Stimulated activated CD8-positive, alpha-beta memory T cell treated with anti-CD3 and anti-CD28 coated beads, Interleukin-2, amount 100 ng/mL, for 48 hours (primary cell): ENCODE data around the gene MYEOV.

Experiments used
- DNase-seq, 2 donors: peaks; one replicate each; pipeline ENCODE4 v3.0.0-alpha.2; 2020; ENCODE audit warnings: low read depth in 2 of 2

Gene MYEOV

GRCh38 chr11:69265911-69266510, 27.9 kb upstream of the MYEOV start:
- DNase-seq: no peak

- no peak for DNase-seq
These were observed 26.6 kb upstream of the MYEOV start for GRCh38 chr11:69267395-69267805.

GRCh38 chr11:69268911-69269310, 25.0 kb upstream of the MYEOV start:
- no peak for DNase-seq

DNA sequence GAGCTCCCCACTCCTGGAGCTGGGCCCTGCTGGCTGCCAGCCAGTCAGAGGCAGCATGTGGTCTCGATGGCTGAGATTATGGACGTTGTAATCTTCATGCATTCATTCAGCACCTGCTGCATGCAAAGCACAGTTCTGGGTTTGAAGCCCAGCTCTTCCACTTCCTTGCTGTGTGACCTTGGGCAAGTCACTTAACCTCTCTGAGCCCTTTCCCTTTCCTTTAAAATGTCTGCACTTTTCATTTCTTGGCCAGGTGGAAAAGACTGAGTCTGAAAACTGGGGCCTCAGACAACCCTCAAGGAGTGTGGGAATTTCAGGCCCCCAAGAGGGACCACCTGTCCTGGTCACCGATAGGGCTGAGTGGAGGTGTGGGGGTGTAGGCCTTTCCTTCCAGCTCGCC, 24.6 kb upstream of the MYEOV start:
- DNase-seq: no peak

- no peak for DNase-seq
These were observed 23.8 kb upstream of the MYEOV start for GRCh38 chr11:69269926-69270697.

GRCh38 chr11:69270941-69271340, 23.0 kb upstream of the MYEOV start:
- no peak for DNase-seq

- no peak for DNase-seq
These were observed 21.9 kb upstream of the MYEOV start for GRCh38 chr11:69272055-69272454.

GRCh38 chr11:69272831-69273485, 21.0 kb upstream of the MYEOV start:
- no peak for DNase-seq

- no peak for DNase-seq
These were observed 20.4 kb upstream of the MYEOV start for GRCh38 chr11:69273571-69273970.

- no peak for DNase-seq
These were observed 19.4 kb upstream of the MYEOV start for GRCh38 chr11:69274531-69275016.

- no peak for DNase-seq
These were observed 18.8 kb upstream of the MYEOV start for GRCh38 chr11:69275178-69275577.

GRCh38 chr11:69276165-69276564, 17.8 kb upstream of the MYEOV start:
- no peak for DNase-seq

DNA sequence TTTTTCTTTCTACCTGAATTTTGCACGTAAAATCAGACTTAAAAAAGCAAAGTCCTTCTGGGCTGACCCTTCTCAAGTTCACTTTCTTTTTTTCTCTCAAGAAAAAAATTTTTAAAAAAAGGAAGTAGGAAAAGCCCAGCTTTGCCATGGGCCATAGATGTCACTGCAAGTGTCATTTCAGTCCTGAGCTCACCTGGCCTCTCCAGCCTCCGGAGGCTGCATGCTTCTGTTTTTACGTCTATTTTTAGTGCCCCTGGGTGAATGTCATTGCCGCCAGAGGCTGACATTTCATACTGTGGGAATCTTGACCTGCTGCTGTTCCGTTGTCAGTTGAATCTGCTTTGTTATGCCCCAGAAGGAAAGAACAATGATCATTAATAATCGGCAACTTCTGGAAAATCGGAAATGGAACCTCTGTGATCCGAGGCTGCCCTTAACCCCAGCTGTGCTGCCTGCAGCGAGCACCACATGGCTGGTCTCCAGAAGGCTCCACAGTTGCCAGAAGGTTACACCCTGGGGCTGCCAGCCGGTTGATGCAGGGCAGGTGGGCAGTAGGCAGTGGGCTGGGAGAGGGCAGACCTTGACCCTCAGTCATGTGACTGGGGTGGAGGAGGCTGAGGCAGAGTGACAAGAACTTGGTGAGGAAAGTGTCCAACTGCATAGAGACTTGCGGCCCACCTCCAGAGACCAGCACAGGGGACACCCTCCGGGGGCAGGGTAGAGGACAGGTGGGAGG, 16.7 kb upstream of the MYEOV start:
- no peak for DNase-seq

GRCh38 chr11:69278091-69278867, 15.7 kb upstream of the MYEOV start:
- no peak for DNase-seq

GRCh38 chr11:69280451-69280850, 13.5 kb upstream of the MYEOV start:
- DNase-seq: no peak

- DNase-seq: no peak
These were observed 13.0 kb upstream of the MYEOV start for GRCh38 chr11:69280994-69281393.

DNA sequence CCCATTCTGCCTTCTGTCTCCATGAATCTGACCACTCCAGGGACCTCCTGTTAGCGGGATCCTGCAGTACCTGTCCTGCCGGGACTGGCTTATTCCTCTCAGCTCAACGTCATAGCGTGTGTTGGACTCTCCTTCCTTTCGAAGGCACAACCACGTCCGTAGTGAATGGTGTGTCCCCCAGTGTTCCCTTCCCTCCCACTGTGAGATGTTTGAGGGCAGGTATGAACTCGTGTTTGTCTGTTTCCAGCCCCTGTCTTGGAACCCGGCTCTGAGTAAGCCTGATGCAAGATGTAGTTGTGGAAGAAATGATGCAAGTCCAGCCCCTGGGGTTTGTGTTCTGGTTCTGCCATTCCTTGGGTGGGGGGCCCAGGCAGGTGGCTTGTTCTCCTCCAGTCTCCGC, 10.5 kb upstream of the MYEOV start:
- DNase-seq: no peak

GRCh38 chr11:69284081-69284511, 9.9 kb upstream of the MYEOV start:
- no peak for DNase-seq

- DNase-seq: no peak
These were observed 8.9 kb upstream of the MYEOV start for GRCh38 chr11:69285091-69285490.

- no peak for DNase-seq
These were observed 8.2 kb upstream of the MYEOV start for GRCh38 chr11:69285766-69286165.
